ENCODE results near the gene SPEG.

Gene SPEG

GRCh38 chr2:219482674-219483405, 48.2 kb downstream of the SPEG start:
- DNase-seq, result no peak

GRCh38 chr2:219483451-219484342, 49.1 kb downstream of the SPEG start:
- no peak for DNase-seq

GRCh38 chr2:219484343-219485200, 49.9 kb downstream of the SPEG start:
- DNase-seq, result no peak

- no peak for DNase-seq
Observed at GRCh38 chr2:219485201-219485580, 50.5 kb downstream of the SPEG start.

GRCh38 chr2:219486380-219486959, 51.8 kb downstream of the SPEG start:
- peak; percentile 66 for DNase-seq

- no peak for DNase-seq
Observed at GRCh38 chr2:219488149-219488843, 53.7 kb downstream of the SPEG start.

- no peak for DNase-seq
Observed at GRCh38 chr2:219488844-219489194, 54.2 kb downstream of the SPEG start.

- no peak for DNase-seq
Observed at GRCh38 chr2:219489315-219489714, 54.7 kb downstream of the SPEG start.

GRCh38 chr2:219490186-219490585, 55.5 kb downstream of the SPEG start:
- DNase-seq, result no peak

GRCh38 chr2:219490600-219491130, 56.0 kb downstream of the SPEG start:
- DNase-seq, result no peak

- DNase-seq, result no peak
Observed at GRCh38 chr2:219491278-219491963, 56.8 kb downstream of the SPEG start.

GRCh38 chr2:219492575-219492974, 57.9 kb downstream of the SPEG start:
- peak; percentile 42 for DNase-seq

- no peak for DNase-seq
Observed at GRCh38 chr2:219493086-219493485, 58.4 kb downstream of the SPEG start.

GRCh38 chr2:219494952-219495530, 60.4 kb downstream of the SPEG start:
- DNase-seq, result no peak

- DNase-seq, result peak; percentile 58
Observed at GRCh38 chr2:219495531-219496122, 61.0 kb downstream of the SPEG start.

GRCh38 chr2:219496247-219496824, 61.7 kb downstream of the SPEG start:
- DNase-seq, result no peak

- DNase-seq, result no peak
Observed at GRCh38 chr2:219496825-219497494, 62.3 kb downstream of the SPEG start.

GRCh38 chr2:219497495-219498279, 63.0 kb downstream of the SPEG start:
- peak; percentile 38 for DNase-seq

Data from RPMI8226 (cell line).